HG02840 (cell line): ENCODE results near the gene PPP1R12A.

Experiments
- ATAC-seq: cut with Tn5 transposase; IDR thresholded peaks from one replicate; pipeline ENCODE4 v1.9.1; 2021; ENCODE audit warnings: mild to moderate bottlenecking, moderate library complexity, moderate number of reproducible peaks; ENCODE audit not compliant: unreplicated experiment, low FRiP score

The PPP1R12A gene

GRCh38 chr12:79776111-79776510 is 158.8 kb downstream of the PPP1R12A start:
- no peak for ATAC-seq

- ATAC-seq, result no peak
These were observed 159.4 kb downstream of the PPP1R12A start for GRCh38 chr12:79775355-79776027.

- no peak for ATAC-seq
These were observed 161.0 kb downstream of the PPP1R12A start for GRCh38 chr12:79773896-79774295.

DNA sequence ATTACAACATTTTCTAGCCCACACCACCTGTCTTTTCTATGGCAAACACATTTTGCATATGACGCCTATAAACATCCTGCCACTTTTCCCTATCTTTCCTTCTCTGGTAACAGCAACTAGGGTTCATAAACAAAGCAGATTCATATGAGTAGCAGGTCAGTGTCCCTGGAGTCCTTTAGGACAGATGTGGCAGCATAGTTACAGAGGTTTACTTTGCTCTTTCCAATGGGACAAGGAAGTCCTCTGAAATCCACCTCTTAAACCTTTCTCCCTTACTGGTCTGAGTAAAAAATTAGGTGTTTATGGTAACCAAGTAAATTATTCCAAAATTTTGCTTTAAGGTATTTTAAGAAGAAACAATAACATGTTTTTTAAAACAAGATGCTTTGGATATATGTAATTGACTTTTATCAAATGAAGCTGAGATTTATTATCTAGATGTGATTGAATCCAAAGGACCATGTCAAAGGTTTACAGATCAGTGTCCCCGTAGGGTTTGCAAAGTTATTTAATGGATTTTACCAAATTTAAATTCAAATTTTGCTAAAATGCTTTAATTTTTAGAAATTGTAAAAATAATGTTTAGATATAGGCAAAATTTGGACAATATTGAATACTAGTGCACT is 164.9 kb downstream of the PPP1R12A start:
- ATAC-seq, result no peak

GRCh38 chr12:79769189-79769859 is 165.6 kb downstream of the PPP1R12A start:
- no peak for ATAC-seq

DNA sequence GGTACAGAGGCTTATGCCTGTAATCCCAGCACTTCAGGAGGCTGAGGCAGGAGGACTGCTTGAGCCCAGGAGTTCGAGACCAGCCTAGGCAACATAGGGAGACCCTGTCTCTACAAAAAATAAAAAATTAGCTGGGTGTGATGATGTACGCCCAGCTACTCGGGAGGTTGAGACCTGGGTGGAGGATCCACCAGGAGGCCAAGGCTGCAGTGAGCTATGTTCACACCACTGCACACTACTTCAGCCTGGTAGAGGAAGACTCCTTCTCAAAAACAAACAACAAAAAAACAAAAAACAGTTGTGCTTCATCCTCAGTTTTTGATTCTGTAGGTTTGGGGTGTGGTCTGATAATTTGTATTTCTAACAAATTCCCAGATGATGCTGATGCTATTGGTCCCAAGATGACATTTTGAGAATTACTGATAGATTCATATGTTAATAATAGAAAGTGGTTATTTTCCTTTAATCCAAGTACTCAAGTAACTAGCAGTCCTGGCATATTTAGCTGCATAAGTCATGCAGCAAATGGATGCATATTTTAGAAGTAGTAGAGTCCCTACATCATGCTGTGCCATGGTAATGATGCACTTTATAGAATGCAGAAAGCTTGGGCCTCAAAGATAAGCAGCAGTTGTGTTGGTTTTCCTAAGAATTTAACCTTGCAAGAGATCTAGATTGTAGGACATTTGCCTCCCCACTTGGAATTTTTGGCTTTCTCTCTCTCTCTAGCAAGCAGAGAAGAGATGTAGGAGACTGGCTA is 168.0 kb downstream of the PPP1R12A start:
- ATAC-seq, result no peak

GRCh38 chr12:79765157-79765556 is 169.7 kb downstream of the PPP1R12A start:
- ATAC-seq, result no peak

DNA sequence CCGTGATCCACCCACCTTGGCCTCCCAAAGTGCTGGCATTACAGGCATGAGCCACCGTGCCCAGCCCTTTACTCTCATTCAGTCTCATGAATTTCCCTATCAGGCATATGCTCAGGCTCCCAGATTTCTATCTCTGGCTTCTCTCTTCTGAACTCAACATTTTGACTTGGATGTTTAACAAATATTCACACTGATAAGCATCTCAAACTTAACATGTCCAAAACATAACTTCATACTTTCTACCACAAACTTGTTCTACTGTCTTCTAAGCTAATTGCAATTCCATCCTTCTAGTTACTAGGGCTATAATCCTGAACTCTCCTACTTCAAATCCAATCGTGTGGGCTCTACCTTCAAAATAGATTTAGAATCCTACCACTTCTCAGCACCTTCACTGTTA is 170.3 kb downstream of the PPP1R12A start:
- no peak for ATAC-seq

GRCh38 chr12:79763766-79764452 is 171.0 kb downstream of the PPP1R12A start:
- ATAC-seq, result no peak

GRCh38 chr12:79761341-79761740 is 173.6 kb downstream of the PPP1R12A start:
- ATAC-seq, result no peak

- ATAC-seq, result no peak
These were observed 187.6 kb downstream of the PPP1R12A start for GRCh38 chr12:79747274-79747673.

DNA sequence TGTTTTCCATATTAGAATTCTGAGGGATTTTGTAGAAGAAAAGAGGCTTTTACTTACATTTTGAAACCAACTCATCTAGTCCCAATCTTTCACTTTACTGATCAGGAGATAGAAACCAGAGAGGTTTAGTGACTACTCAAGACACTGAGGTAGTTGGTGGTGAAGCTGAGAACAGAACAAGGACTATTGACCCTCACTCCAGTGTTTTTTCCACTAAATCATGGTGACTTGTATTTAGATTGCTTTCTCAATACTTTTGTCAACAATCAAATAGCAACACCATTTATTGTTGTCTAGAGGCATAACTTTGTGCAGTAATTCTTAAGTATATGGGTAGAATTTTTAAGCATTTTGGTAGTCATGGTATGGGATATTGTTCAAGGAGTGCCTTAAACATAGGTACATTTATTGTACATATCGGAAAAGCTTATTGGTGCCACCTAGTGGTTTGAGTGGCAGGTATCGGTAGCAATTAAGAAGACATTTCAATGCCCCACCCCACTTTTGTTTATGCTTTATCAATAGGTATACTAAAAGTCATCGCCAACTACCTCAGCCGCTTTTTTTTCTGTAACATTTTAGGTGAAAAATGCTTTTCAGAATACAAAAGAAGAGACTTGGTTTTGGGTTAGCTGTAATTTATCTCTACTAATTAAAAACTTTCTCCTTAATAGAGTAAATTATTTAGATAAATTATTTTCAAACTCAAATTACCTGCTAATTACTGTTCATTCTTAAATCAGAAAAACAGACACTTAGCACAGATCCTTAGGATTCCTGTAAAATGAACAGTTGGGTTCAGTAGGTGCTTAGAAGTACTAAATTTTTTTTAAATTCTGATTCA is 196.8 kb downstream of the PPP1R12A start:
- ATAC-seq, result peak; percentile 90

GRCh38 chr12:79732638-79733037 is 202.3 kb downstream of the PPP1R12A start:
- ATAC-seq, result no peak

DNA sequence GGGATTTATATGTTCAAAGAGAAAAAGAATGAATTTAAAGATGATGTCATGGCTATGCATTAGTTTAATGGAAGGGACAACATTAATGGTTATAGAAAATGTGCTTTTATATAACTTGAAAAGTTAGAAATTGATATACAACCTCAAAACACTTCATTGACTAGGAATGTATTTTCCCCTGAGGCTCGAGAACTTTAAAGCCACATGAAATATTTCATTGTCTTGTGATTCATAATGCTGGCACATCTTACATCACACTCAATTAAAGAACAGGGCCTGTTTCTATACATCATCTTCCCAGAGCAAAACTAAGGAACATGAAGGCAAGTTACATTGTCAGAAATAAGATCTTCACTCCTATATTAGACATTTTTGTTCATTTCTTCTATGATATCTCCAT is 208.9 kb downstream of the PPP1R12A start:
- no peak for ATAC-seq
